AG04450 (cell line): ENCODE results near the gene TEDDM1. TPM values are rescaled to one million over a fixed set of nuclear protein-coding genes. Genes with fewer than 3 reads are reported as not detected.

Experiments
- CTCF ChIA-PET: fragments of 300-600, 350-600 bp; formaldehyde crosslinking; extraction: SDS; loops from one replicate; lab custom pipeline; 2022; ENCODE audit warnings: antibody characterized with exemption, inconsistent platforms; lab: Charles Lee
- POLR2A ChIA-PET: fragments of 350-600 bp; formaldehyde crosslinking; extraction: SDS; loops from one replicate; lab custom pipeline; 2021; ENCODE audit warnings: antibody characterized with exemption, inconsistent platforms; lab: Yijun Ruan, JAX
- DNase-seq: peaks from one replicate; pipeline ENCODE4 v3.0.0-alpha.2; 2011; ENCODE audit warnings: low read depth, low spot score
- H3K27ac ChIP-seq: one replicate; pipeline ENCODE4 v1.5.1; 2012; ENCODE audit warnings: low read depth, low read length, control low read depth
- H3K27me3 ChIP-seq: one replicate; pipeline ENCODE4 v1.6.0; 2012; ENCODE audit warnings: low read length; ENCODE audit not compliant: control insufficient read depth, insufficient read depth
- H3K4me3 ChIP-seq: 2 replicates; pipeline ENCODE4 v1.5.1; 2011; ENCODE audit warnings: mild to moderate bottlenecking, low read depth, low read length, control low read depth
- H3K9me3 ChIP-seq: 2 replicates; pipeline ENCODE4 v1.5.1; 2012; ENCODE audit warnings: low read length; ENCODE audit not compliant: control insufficient read depth, insufficient read depth
- polyA plus RNA-seq: library from polyadenylated mRNA; depleted of rRNA; stranded (reverse); fragments of >200 nt; gene quantifications from 2 replicates; pipeline ENCODE4 v1.2.3, GENCODE V29; 2011
- TF ChIP-seq, protein P1 (sequence below): IDR thresholded peaks from 2 replicates; pipeline ENCODE4 v1.5.1; 2011; ENCODE audit warnings: low read depth, low read length, control low read depth, inconsistent platforms

TEDDM1 gene
- polyA plus RNA-seq, 1 experiment = not detected

- CTCF ChIA-PET = interaction anchor here (1.0 to 12.0 kb wide), 8 partner anchors 17 to 318 kb away, joined by 3 to 536 read pairs (median 18); no protein-coding TSS in a partner anchor
Measured at GRCh38 chr1:182397653-182398393, 2.6 kb downstream of the TEDDM1 start.

DNA sequence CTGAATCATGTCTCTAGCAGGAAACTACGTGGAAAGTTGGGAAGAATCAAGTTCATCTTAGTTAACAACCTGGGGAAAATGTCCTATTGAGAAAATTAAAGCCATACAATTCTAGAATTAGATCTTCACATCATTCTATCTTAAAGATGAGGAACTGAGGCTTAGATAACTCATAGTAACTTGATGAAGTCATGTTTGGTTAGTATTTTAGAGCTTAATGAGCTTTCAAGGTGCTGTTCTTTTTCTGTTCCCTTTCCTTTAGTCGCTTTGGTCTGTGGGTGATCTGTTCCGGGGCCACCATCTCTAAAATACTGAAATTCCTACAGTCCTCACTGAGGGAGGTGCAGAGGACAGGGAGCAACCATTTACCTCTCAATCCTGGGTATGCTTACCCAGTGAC, 4.6 kb downstream of the TEDDM1 start:
- no peak for DNase-seq
- POLR2A ChIA-PET = interaction anchor here (1.3 kb wide), 1 partner anchor 253 kb away, joined by 5 read pairs; no protein-coding TSS in a partner anchor
- CTCF ChIA-PET = interaction anchor here (0.6 to 12.0 kb wide), 19 partner anchors 9 to 917 kb away, joined by 3 to 536 read pairs (median 5); no protein-coding TSS in a partner anchor
- H3K27me3 ChIP-seq = no peaks in the 10 kb centered on the region
- TF ChIP-seq, protein P1, sequence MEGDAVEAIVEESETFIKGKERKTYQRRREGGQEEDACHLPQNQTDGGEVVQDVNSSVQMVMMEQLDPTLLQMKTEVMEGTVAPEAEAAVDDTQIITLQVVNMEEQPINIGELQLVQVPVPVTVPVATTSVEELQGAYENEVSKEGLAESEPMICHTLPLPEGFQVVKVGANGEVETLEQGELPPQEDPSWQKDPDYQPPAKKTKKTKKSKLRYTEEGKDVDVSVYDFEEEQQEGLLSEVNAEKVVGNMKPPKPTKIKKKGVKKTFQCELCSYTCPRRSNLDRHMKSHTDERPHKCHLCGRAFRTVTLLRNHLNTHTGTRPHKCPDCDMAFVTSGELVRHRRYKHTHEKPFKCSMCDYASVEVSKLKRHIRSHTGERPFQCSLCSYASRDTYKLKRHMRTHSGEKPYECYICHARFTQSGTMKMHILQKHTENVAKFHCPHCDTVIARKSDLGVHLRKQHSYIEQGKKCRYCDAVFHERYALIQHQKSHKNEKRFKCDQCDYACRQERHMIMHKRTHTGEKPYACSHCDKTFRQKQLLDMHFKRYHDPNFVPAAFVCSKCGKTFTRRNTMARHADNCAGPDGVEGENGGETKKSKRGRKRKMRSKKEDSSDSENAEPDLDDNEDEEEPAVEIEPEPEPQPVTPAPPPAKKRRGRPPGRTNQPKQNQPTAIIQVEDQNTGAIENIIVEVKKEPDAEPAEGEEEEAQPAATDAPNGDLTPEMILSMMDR = no peak
- no peak overlapping the region for H3K27ac ChIP-seq
- no peaks in the 10 kb centered on the region; the same call in 1 of the 2 replicates for H3K9me3 ChIP-seq
- no peak overlapping the region for H3K4me3 ChIP-seq

More at GRCh38 chr1:182397653-182398393, 2.6 kb downstream of the TEDDM1 start:
- TF ChIP-seq, protein P1 = no peak
- DNase-seq = no peak
- Histone ChIP-seq H3K4me3 (no peak overlapping the region), H3K27ac (no peak overlapping the region), H3K27me3 (no peaks in the 10 kb centered on the region), H3K9me3 (no peaks in the 10 kb centered on the region)
- POLR2A ChIA-PET = no interaction called here

GRCh38 chr1:182394055-182394775, 6.3 kb downstream of the TEDDM1 start:
- TF ChIP-seq, protein P1 = no peak
- ChIA-PET CTCF (interaction anchor here (0.6 to 12.0 kb wide), 4 partner anchors 250 to 309 kb away, joined by 3 to 536 read pairs (median 17); no protein-coding TSS in a partner anchor), POLR2A (no interaction called here)
- no peak overlapping the region for H3K4me3 ChIP-seq
- no peaks in the 10 kb centered on the region for H3K27me3 ChIP-seq
- no peak for DNase-seq
- no peaks in the 10 kb centered on the region; the same call in 1 of the 2 replicates for H3K9me3 ChIP-seq
- no peak overlapping the region for H3K27ac ChIP-seq

DNA sequence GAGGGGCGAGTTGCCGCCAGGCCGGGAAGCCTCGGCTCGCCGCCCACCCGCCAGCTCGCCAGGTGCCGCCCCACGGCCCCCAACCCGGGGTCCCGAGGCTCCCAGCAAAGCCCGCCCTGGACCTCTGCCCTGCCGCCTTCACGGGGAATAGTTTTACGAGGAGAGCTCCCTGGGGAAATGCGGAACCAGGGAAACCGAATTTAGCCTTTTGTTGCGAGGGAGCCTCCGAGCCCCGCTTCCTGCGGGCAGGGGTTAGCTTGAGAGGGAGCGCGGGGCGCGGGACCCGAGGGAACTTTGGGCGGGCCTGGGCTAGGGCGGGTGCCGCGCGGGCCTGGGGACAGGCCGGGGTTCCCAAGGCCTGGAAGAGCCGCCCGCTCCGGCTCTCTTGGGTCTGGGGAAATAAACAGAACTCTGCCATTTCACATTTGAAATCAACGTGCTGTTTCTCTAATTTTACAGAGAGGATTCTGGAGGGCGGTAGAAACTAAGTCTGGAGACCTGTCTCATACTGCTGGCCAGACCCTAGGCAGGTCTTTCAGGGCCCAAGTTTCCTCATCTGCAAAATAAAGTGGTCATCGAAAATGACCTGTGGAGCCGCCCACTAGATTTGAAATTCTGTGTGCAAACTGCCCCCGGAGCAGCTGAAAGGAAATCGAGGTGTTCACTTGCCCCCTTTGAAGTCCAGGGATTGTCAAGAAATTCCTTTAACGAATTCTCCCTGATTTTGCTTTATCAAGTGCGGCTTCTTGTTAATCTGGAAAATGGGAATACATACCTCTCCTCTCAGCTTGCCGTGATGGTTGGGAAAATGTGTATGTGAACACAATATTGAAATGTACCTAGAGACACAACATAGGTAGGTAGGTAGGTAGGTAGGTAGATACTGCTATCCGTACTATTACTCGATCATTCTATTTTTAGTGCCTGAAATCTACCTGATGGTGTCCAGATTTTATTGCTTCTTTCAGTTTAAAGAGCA, 8.1 kb downstream of the TEDDM1 start:
- Histone ChIP-seq H3K27me3 (no peaks in the 10 kb centered on the region), H3K4me3 (peak overlapping the region; percentile 67), H3K9me3 (no peaks in the 10 kb centered on the region; the same call in 1 of the 2 replicates), H3K27ac (peak overlapping the region; percentile 87)
- ChIA-PET CTCF (interaction anchor here (1.0 to 12.0 kb wide), 2 partner anchors 12 to 248 kb away, joined by 3 to 536 read pairs; no protein-coding TSS in a partner anchor), POLR2A (interaction anchor here (0.5 to 1.9 kb wide), 17 partner anchors 9 to 1390 kb away, joined by 3 to 17 read pairs (median 4); partner anchors contain the start of gene TEDDM1)
- TF ChIP-seq, protein P1 = no peak
- DNase-seq = no peak
